HCT116 (cell line): Measurements from ENCODE around the gene CEP41. TPM values are rescaled to one million over a fixed set of nuclear protein-coding genes. Genes with fewer than 3 reads are reported as not detected.

ENCODE experiments used
- ATAC-seq: fragments of 200-7000 bp; cut with Tn5 transposase; 2 replicates; pipeline ENCODE4 v1.9.1; 2020; ENCODE audit warnings: mild to moderate bottlenecking, moderate library complexity
- BruUV-seq: library from RNA; stranded (reverse); fragments of 400-500 nt; replicated peaks from 2 replicates; lab custom pipeline; 2021; lab: Mats Ljungman, UMichigan
- CTCF ChIA-PET: fragments of 300-600 bp; sonication (Branson Sonifier 250); formaldehyde crosslinking; loops from one replicate; lab custom pipeline; 2021; ENCODE audit warnings: antibody characterized with exemption; lab: Charles Lee
- POLR2A ChIA-PET: fragments of 300-600, 350-600 bp; sonication (Branson Sonifier 250); formaldehyde crosslinking; loops from one replicate; lab custom pipeline; 2021; ENCODE audit warnings: antibody characterized with exemption; lab: Charles Lee
- RAD21 ChIA-PET, 2 experiments: fragments of 300-600 bp; sonication (Branson Sonifier 250); formaldehyde crosslinking; loops; one replicate each; lab custom pipeline; 2023; ENCODE audit warnings: low total read pairs in 2 of 2; ENCODE audit not compliant: uncharacterized antibody in 2 of 2, unreplicated experiment in 2 of 2, low non-redundant PET in 1 of 2; lab: Charles Lee
- DNase-seq: peaks from one replicate; pipeline ENCODE4 v3.0.0-alpha.2; 2010; ENCODE audit warnings: low read depth, low spot score
- H2AFZ ChIP-seq: fragments of 200-600 bp; shearing (Covaris generic), sonication (generic); 2 replicates; pipeline ENCODE4 v1.6.1; 2017; ENCODE audit warnings: low read depth, mixed run types, mixed read lengths, antibody characterized with exemption, low read length; ENCODE audit not compliant: poor library complexity, severe bottlenecking
- H3K27ac ChIP-seq: 2 replicates; pipeline ENCODE4 v1.5.1; 2012; ENCODE audit warnings: low read depth, low read length
- H3K27me3 ChIP-seq: fragments of 200-600 bp; sonication (generic); 2 replicates; pipeline ENCODE4 v1.6.1; 2016; ENCODE audit warnings: mixed run types, low read length, mixed read lengths; ENCODE audit not compliant: insufficient read depth
- H3K36me3 ChIP-seq, 2 experiments: fragments of 200-500 bp in 1 of 2; fragments of 200-600 bp in 1 of 2; sonication (Bioruptor generic) in 1 of 2; sonication (generic) in 1 of 2; 2 replicates each; pipeline versions ENCODE4 v1.5.1 to v1.6.1; 2014 to 2016; ENCODE audit warnings: low read length in 2 of 2, inconsistent platforms in 1 of 2, mixed read lengths in 1 of 2, mixed run types in 1 of 2; ENCODE audit not compliant: insufficient read depth in 2 of 2, control insufficient read depth in 1 of 2
- H3K4me1 ChIP-seq, 2 experiments: fragments of 200-600 bp in 1 of 2; sonication (generic) in 1 of 2; 2 replicates each; pipeline versions ENCODE4 v1.5.1 to v1.6.1; 2012 to 2017; ENCODE audit warnings: low read length in 2 of 2, inconsistent platforms in 1 of 2, mild to moderate bottlenecking in 1 of 2, mixed read lengths in 1 of 2, mixed run types in 1 of 2, moderate library complexity in 1 of 2; ENCODE audit not compliant: insufficient read depth in 2 of 2, control insufficient read depth in 1 of 2
- H3K4me2 ChIP-seq: fragments of 200-600 bp; sonication (generic); 2 replicates; pipeline ENCODE4 v1.6.1; 2017; ENCODE audit warnings: mixed run types, low read length, mixed read lengths
- H3K4me3 ChIP-seq, 2 experiments: fragments of 200-600 bp in 1 of 2; sonication (generic) in 1 of 2; replicated peaks in 1 of 2; 2 replicates each; pipeline ENCODE4 v1.5.1; 2011 to 2016; ENCODE audit warnings: low read length in 2 of 2, control low read depth in 1 of 2, low read depth in 1 of 2, mild to moderate bottlenecking in 1 of 2, mixed read lengths in 1 of 2, mixed run types in 1 of 2
- H3K79me2 ChIP-seq: fragments of 200-600 bp; sonication (generic); 2 replicates; pipeline ENCODE4 v1.6.1; 2017; ENCODE audit warnings: mild to moderate bottlenecking, mixed run types, low read length, moderate library complexity, mixed read lengths; ENCODE audit not compliant: insufficient read depth
- H3K9ac ChIP-seq: fragments of 200-600 bp; sonication (generic); 2 replicates; pipeline ENCODE4 v1.6.1; 2016; ENCODE audit warnings: low read length, mixed read lengths
- H3K9me2 ChIP-seq: fragments of 200-600 bp; sonication (generic), shearing (Covaris generic); 2 replicates; pipeline ENCODE4 v1.6.1; 2017; ENCODE audit warnings: mixed run types, mild to moderate bottlenecking, moderate library complexity; ENCODE audit not compliant: insufficient read depth
- H3K9me3 ChIP-seq, 2 experiments: fragments of 200-500 bp in 1 of 2; fragments of 200-600 bp in 1 of 2; sonication (Bioruptor generic) in 1 of 2; sonication (generic) in 1 of 2; 2 replicates each; pipeline ENCODE4 v1.6.1; 2014 to 2017; ENCODE audit warnings: low read length in 2 of 2, mixed read lengths in 2 of 2, inconsistent platforms in 1 of 2, low read depth in 1 of 2, mild to moderate bottlenecking in 1 of 2, mixed run types in 1 of 2, moderate library complexity in 1 of 2; ENCODE audit not compliant: control insufficient read depth in 1 of 2, insufficient read depth in 1 of 2
- H4K20me1 ChIP-seq: fragments of 200-600 bp; sonication (generic), shearing (Covaris generic); 2 replicates; pipeline ENCODE4 v1.6.1; 2017; ENCODE audit warnings: mixed run types, mild to moderate bottlenecking, moderate library complexity; ENCODE audit not compliant: insufficient read depth
- CBX3 ChIP-seq: IDR thresholded peaks from 2 replicates; pipeline ENCODE4 v1.6.1; 2012; ENCODE audit warnings: low read depth
- CEBPB ChIP-seq: IDR thresholded peaks from 2 replicates; pipeline ENCODE4 v1.6.1; 2012; ENCODE audit warnings: low read depth
- EGR1 ChIP-seq: IDR thresholded peaks from 2 replicates; pipeline ENCODE4 v1.6.1; 2012; ENCODE audit warnings: low read depth
- ELF1 ChIP-seq: IDR thresholded peaks from 2 replicates; pipeline ENCODE4 v1.6.1; 2012; ENCODE audit warnings: low read depth, borderline replicate concordance
- EZH2 ChIP-seq: fragments of 200-600 bp; sonication (generic); IDR thresholded peaks from 2 replicates; pipeline ENCODE4 v1.6.1; 2017; ENCODE audit warnings: antibody characterized with exemption, mixed run types
- EZH2phosphoT487 ChIP-seq: fragments of 200-600 bp; IDR thresholded peaks from 2 replicates; pipeline ENCODE4 v1.6.1; 2018; ENCODE audit warnings: antibody characterized with exemption, borderline replicate concordance
- FOSL1 ChIP-seq: IDR thresholded peaks from 2 replicates; pipeline ENCODE4 v1.6.1; 2012; ENCODE audit warnings: low read depth
- JUND ChIP-seq: IDR thresholded peaks from 2 replicates; pipeline ENCODE4 v1.6.1; 2012
- POLR2A ChIP-seq: IDR thresholded peaks from 2 replicates; pipeline ENCODE4 v1.7.0; 2011; ENCODE audit warnings: borderline replicate concordance; ENCODE audit not compliant: insufficient read depth, insufficient read length; ENCODE audit errors: extremely low read depth
- POLR2AphosphoS5 ChIP-seq: IDR thresholded peaks from 2 replicates; pipeline ENCODE4 v1.6.1; 2011; ENCODE audit warnings: mild to moderate bottlenecking, low read depth, low read length, moderate library complexity
- RAD21 ChIP-seq: IDR thresholded peaks from 2 replicates; pipeline ENCODE4 v1.6.1; 2012; ENCODE audit warnings: low read depth, mild to moderate bottlenecking
- SIN3A ChIP-seq: IDR thresholded peaks from 2 replicates; pipeline ENCODE4 v1.6.1; 2012; ENCODE audit warnings: low read depth
- SRF ChIP-seq: IDR thresholded peaks from 2 replicates; pipeline ENCODE4 v1.6.1; 2012; ENCODE audit warnings: low read depth
- TCF7L2 ChIP-seq: IDR thresholded peaks from 2 replicates; pipeline ENCODE4 v1.7.0; 2011; ENCODE audit warnings: borderline replicate concordance, inconsistent platforms; ENCODE audit not compliant: insufficient read depth, insufficient read length; ENCODE audit errors: extremely low read depth
- YY1 ChIP-seq: IDR thresholded peaks from 2 replicates; pipeline ENCODE4 v1.6.1; 2011; ENCODE audit warnings: low read length, low read depth, moderate library complexity, mild to moderate bottlenecking; ENCODE audit not compliant: insufficient replicate concordance; ENCODE audit errors: extremely low read depth
- ZFX ChIP-seq: fragments of 450-650 bp; IDR thresholded peaks from 2 replicates; pipeline ENCODE4 v1.6.1; 2017
- ZNF274 ChIP-seq: fragments of 200-500 bp; sonication (Bioruptor generic); IDR thresholded peaks from 2 replicates; pipeline ENCODE4 v1.6.1; 2014; ENCODE audit warnings: mild to moderate bottlenecking, low read depth, low read length, inconsistent platforms
- intact Hi-C: fragments of 100-400 bp; cut with micrococcal nuclease; formaldehyde crosslinking; loops from 2 replicates; pipeline ENCODE4 v1.10.0; 2022
- total RNA-seq: library from RNA; stranded (reverse); gene quantifications from one replicate; pipeline ENCODE4 v1.2.1, GENCODE V29; 2021; ENCODE audit not compliant: unreplicated experiment
- TF ChIP-seq, protein P1 (sequence below): IDR thresholded peaks from 2 replicates; pipeline ENCODE4 v1.6.1; 2011; ENCODE audit warnings: mild to moderate bottlenecking, low read length, moderate library complexity; ENCODE audit not compliant: insufficient replicate concordance; ENCODE audit errors: extremely low read depth
- TF ChIP-seq, protein P2 (sequence below): IDR thresholded peaks from 2 replicates; pipeline ENCODE4 v1.6.1; 2012
- TF ChIP-seq, protein P3 (sequence below): IDR thresholded peaks from 2 replicates; pipeline ENCODE4 v1.6.1; 2012

Gene CEP41
- total RNA-seq, 1 experiment from 2014 or later, result 13.6 TPM

DNA sequence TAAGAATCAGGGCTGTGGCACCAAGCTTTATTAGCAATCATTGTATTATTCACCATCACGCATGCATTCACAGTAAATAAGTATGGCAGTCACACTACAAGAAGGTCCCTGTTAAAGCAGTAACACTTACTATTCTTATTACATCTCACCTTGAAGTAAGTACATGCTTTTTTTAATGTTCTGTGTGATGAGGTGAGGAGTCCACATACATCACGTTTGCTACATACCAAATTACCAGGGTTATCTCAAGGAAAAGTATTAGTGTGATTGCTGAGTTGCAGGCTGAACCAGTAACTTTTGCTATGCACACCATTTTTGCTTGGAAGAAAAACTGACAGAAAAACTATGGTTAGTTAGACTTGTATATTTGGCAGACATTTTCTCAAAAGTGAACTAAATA, 35.8 kb downstream of the CEP41 start:
- ATAC-seq, result no peak
- POLR2A ChIA-PET, result no interaction called here
- no peak overlapping the region for H3K4me2 ChIP-seq

More for the DNA sequence above, 35.8 kb downstream of the CEP41 start:
- CTCF ChIA-PET, result no interaction called here
- no peaks in the 10 kb centered on the region for H3K4me1 ChIP-seq
- H3K9me3 ChIP-seq, result no peaks in the 10 kb centered on the region
- no peak overlapping the region for H3K9ac ChIP-seq
- no peak for DNase-seq
- RAD21 ChIA-PET, result interaction anchor here in 1 of 2 experiments (0.6 kb wide), 1 partner anchor 13 kb away, joined by 3 read pairs; no protein-coding TSS in a partner anchor
- intact Hi-C loops, result no loop called here
- no peak overlapping the region for H2AFZ ChIP-seq
- no peak overlapping the region for H3K27ac ChIP-seq
- no peaks in the 10 kb centered on the region for H3K79me2 ChIP-seq
- no peak overlapping the region for H3K4me3 ChIP-seq
- no peaks in the 10 kb centered on the region for H3K36me3 ChIP-seq
- no TSS peak for BruUV-seq
- TF ChIP-seq, protein P1, sequence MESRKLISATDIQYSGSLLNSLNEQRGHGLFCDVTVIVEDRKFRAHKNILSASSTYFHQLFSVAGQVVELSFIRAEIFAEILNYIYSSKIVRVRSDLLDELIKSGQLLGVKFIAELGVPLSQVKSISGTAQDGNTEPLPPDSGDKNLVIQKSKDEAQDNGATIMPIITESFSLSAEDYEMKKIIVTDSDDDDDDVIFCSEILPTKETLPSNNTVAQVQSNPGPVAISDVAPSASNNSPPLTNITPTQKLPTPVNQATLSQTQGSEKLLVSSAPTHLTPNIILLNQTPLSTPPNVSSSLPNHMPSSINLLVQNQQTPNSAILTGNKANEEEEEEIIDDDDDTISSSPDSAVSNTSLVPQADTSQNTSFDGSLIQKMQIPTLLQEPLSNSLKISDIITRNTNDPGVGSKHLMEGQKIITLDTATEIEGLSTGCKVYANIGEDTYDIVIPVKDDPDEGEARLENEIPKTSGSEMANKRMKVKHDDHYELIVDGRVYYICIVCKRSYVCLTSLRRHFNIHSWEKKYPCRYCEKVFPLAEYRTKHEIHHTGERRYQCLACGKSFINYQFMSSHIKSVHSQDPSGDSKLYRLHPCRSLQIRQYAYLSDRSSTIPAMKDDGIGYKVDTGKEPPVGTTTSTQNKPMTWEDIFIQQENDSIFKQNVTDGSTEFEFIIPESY, result no peak
- TF ChIP-seq POLR2AphosphoS5 (no peak), CBX3 (no peak), ELF1 (no peak), ZFX (no peak), ZNF274 (no peak), EGR1 (no peak), EZH2phosphoT487 (no peak), FOSL1 (no peak), EZH2 (no peak), CEBPB (no peak), YY1 (no peak), POLR2A (no peak), SRF (no peak), SIN3A (no peak), JUND (no peak), RAD21 (no peak), TCF7L2 (no peak)
- TF ChIP-seq, protein P2, sequence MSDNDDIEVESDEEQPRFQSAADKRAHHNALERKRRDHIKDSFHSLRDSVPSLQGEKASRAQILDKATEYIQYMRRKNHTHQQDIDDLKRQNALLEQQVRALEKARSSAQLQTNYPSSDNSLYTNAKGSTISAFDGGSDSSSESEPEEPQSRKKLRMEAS, result no peak
- TF ChIP-seq, protein P3, sequence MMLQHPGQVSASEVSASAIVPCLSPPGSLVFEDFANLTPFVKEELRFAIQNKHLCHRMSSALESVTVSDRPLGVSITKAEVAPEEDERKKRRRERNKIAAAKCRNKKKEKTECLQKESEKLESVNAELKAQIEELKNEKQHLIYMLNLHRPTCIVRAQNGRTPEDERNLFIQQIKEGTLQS, result no peak
- no peaks in the 10 kb centered on the region for H3K27me3 ChIP-seq
- H4K20me1 ChIP-seq, result no peaks in the 10 kb centered on the region
- no peaks in the 10 kb centered on the region for H3K9me2 ChIP-seq
